GM19455 (cell line): ENCODE measurements around the gene ASB15.
A peak's percentile ranks its signal among the peaks of the same experiment; 100 is the strongest.

Source experiments
- ATAC-seq: cut with Tn5 transposase; IDR thresholded peaks from one replicate; pipeline ENCODE4 v1.9.1; 2021; ENCODE audit not compliant: unreplicated experiment

The ASB15 gene

DNA sequence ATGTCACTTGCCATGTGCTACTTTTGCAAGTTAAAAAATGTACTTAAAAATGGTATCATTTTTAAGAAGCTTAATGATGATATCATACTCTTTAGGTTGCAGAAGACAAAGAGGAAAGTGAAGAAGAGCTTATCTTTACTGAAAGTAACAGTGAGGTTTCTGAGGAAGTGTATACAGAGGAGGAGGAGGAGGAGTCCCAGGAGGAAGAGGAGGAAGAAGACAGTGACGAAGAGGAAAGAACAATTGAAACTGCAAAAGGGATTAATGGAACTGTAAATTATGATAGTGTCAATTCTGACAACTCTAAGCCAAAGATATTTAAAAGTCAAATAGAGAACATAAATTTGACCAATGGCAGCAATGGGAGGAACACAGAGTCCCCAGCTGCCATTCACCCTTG is 60.1 kb downstream of the ASB15 start:
- no peak for ATAC-seq

DNA sequence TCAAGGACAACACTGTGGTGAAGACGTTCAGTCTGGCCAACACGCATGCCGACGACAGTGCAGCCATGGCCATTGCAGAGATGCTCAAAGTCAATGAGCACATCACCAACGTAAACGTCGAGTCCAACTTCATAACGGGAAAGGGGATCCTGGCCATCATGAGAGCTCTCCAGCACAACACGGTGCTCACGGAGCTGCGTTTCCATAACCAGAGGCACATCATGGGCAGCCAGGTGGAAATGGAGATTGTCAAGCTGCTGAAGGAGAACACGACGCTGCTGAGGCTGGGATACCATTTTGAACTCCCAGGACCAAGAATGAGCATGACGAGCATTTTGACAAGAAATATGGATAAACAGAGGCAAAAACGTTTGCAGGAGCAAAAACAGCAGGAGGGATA is 60.7 kb downstream of the ASB15 start:
- no peak for ATAC-seq

DNA sequence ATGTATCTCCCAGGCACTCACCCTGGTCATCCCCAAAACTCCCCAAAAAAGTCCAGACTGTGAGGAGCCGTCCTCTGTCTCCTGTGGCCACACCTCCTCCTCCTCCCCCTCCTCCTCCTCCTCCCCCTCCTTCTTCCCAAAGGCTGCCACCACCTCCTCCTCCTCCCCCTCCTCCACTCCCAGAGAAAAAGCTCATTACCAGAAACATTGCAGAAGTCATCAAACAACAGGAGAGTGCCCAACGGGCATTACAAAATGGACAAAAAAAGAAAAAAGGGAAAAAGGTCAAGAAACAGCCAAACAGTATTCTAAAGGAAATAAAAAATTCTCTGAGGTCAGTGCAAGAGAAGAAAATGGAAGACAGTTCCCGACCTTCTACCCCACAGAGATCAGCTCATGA is 61.1 kb downstream of the ASB15 start:
- no peak for ATAC-seq

DNA sequence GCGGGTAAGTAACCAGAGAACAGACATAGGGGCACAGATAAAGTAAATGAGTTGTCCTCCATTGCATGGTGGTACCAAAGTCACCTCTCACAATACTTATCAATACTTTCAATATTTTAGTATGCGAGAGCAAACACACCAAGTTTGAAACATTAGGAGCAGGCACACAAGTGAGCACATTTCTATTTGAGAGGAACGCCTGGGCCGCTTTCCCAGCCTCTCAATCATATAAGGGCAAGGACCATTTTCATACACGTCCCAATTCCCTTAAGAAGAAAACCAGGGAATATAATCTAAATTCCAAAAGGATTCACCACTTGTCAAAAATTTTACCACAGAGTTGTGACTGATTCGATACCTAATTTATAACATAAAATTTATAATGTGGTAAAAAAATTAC is 61.6 kb downstream of the ASB15 start:
- ATAC-seq = no peak

DNA sequence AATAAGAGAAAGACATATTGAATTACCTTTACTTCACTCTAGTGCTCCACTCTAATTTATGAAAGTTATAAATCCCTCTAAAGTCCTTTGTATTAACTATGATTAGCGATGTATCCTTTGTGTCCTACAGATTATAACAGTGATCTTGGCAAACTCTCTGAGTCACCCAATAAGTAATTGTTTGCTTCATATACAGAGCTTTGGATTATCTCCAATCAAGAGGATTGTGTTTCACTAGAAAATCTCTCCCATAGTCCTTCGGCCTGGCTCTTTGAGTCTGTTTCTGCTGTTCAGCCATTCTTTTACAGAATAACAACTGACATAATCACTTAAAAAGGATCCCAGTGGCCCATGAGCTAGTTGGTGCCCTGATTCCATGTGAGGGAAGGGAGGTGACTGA is 63.5 kb downstream of the ASB15 start:
- ATAC-seq = no peak

DNA sequence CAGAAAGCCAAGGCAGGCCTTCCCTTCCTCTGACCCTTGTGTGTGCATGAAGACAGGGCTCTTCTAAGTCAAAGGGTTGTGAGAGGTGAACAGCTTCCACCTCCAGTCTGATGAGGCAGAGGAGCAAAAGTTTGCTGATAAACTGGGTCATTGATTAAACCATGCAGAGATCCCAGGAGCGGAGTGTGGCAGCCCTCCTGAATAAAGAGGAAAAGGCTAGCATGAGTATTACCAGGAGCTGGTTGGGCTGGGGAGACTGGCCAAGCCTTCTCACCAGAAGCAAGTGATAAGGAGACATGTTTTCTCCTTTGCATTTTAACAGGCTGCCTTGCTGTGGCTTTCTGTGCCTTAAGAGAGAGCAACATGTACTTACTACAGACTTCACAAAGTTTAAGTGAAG is 64.3 kb downstream of the ASB15 start:
- ATAC-seq = no peak

- ATAC-seq = no peak
Measured at GRCh38 chr7:123666492-123666891, 64.9 kb downstream of the ASB15 start.

- ATAC-seq = no peak
Measured at GRCh38 chr7:123669485-123669884, 67.9 kb downstream of the ASB15 start.

GRCh38 chr7:123673137-123673732 is 71.6 kb downstream of the ASB15 start:
- ATAC-seq = no peak

GRCh38 chr7:123673752-123674398 is 72.3 kb downstream of the ASB15 start:
- ATAC-seq = no peak

- ATAC-seq = no peak
Measured at GRCh38 chr7:123674399-123675180, 73.0 kb downstream of the ASB15 start.

DNA sequence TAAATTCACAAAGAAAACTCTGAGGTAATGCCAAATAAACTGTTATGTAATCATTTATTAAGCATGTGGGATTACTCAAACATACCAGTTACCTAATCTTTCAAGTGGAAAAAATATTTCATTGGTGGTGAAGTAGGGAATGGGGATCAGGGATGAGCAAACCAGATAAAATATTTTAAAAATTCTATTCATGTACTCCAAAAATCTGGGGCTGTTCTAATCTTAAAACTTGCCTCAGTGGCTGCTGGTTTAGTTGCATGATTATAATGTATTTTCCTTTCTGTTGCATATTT is 73.5 kb downstream of the ASB15 start:
- ATAC-seq = no peak

DNA sequence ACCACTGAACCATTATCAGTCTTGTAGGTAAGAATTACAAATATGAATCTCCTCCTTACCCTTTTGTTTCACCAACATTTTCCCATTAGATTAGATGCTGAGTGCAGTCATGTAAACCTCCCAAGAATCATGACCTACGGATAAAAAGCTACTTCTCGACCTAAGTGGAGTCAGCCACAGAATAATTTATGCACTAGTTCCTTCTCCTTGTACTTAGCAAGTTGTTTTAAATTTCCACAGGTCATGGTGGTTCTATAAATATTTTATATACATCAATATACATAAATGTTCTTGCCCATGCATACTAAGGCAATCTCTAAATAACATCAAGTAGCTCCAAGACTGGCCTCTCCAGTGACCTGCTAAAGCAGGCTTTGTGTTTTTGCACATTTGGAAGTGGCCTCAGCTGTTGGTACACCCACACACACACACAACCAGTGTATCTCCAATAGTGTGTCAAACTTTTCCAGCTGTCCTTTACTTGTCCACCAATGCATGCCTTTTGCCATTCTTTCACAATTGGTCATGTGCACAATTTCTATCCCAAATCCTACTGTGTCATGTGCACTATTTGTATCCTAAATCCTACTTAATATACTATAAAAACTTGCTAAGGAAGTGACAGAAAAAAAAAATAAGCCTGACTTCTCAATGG is 75.6 kb downstream of the ASB15 start:
- ATAC-seq = no peak

DNA sequence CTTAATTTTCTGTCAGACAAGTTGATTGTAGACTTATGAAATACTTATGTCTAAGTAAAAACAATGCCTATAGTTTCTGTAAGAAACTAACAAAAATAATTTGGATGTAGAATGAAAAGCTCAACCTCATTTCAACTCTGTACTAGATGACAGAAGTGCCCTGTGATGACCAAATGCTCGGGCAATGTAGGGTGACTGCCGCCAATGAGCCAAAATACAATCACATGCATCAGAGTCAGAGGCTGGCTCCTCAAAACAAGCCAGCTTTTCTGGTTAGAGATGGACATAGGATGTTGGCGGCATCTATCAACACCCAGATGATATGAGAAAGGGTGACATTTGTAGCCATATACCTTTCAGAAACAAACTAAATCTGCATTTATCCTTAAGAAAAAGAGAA is 78.0 kb downstream of the ASB15 start:
- ATAC-seq = no peak

DNA sequence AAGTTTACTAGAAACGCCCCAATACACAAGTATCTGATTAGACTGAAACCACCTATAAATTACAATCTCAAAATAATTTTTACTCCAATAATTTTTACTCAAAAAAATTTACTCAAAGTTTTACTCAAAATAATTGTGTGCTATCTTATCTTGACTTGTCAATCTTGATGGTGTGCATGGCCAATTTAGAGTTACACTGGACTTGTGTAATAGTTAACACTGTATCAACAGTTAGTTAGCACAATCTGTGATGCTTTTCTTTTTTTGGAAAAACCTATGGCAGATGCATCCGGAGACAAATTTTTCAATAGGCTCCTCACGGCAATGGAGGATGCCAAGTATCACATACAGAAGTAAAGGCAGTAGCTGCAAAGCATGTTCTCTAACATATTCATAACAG is 79.0 kb downstream of the ASB15 start:
- ATAC-seq = no peak

GRCh38 chr7:123681561-123681960 is 79.9 kb downstream of the ASB15 start:
- ATAC-seq = no peak

- ATAC-seq = peak; percentile 54
Measured at GRCh38 chr7:123682690-123683089, 81.1 kb downstream of the ASB15 start.

- no peak for ATAC-seq
Measured at GRCh38 chr7:123687161-123687560, 85.5 kb downstream of the ASB15 start.

DNA sequence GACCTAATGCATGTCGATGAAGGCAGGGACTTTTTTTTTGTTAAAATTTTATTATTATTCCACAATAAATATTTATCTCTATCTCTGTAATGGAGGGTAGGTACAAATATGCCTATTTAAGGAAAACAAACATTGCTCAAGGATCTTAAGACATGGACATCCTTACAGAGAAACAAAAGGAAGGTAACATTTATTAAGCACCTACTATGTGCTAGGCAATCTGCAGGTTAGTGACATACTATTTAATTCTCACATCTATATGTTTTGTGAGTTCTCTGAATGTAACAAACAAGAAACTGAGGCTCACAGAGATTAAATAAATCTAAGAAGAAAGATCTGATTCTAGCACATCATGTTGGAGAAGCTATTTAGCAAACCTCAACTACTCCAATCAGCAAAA is 86.1 kb downstream of the ASB15 start:
- ATAC-seq = no peak
